Measurements from ENCODE around the gene HS6ST3. TPM values are rescaled to one million over a fixed set of nuclear protein-coding genes. Genes with fewer than 3 reads are reported as not detected.

Gene HS6ST3
- total and polyA plus RNA-seq, 2 donors (not counting 3 experiments of a cell fraction or from before 2014, with no cell fraction given), result 0.03 to 0.15 TPM

DNA sequence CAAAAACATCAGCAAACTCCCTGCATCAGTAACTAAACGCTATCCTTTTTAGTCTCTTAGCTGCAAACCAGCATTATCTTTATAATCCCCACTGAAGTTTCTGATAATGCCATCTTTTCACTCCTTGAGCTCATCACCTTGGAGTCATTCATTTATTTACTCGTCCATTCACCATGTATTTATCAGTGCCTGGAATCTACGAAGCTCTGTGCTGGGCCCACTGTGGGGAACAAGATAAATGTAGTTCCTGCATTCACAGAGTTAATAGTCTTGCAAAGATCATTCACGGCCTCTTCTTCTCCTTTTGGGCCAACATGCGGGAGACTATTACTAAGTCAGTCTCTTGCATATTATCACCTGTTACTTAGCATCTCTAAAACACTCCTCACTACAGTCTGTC is 89.4 kb downstream of the HS6ST3 start:
- Histone ChIP-seq H3K27me3 (ENCODE audit: control insufficient read depth in 2 of 2, insufficient read depth in 2 of 2, low read length in 2 of 2) (no peaks in the 10 kb centered on the region), H4K20me1 (replicated peaks; ENCODE audit: control insufficient read depth, extremely low read depth, insufficient read depth, low read length) (no peaks in the 10 kb centered on the region)
- FAIRE-seq, result no peak

DNA sequence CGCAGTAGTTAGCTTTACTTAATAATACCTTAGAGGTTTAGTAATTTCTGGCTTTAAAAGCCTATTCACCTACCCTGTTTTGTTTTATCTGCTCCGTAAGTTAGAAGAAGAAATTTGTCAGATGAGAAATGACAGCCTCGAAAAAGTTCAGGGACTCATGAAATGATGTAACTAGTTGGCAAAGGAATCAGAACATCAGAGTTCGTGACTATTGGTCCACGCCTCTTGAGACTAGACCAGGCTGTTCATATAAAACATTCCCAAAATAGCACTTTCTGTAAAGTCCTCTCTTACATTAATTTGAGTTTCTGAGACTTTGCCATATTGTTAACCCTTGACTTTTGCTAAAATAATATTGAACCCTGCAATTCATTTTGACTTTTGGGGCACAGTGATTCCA is 92.0 kb downstream of the HS6ST3 start:
- Histone ChIP-seq H3K79me2 (ENCODE audit: control insufficient read depth, insufficient read depth, low read length) (no peaks in the 10 kb centered on the region), H3K4me1 (ENCODE audit: control insufficient read depth, extremely low read depth, insufficient read depth, low read length) (no peaks in the 10 kb centered on the region), H3K4me3 (replicated peaks in 1 of 3; ENCODE audit: insufficient read depth in 1 of 3, low read depth in 1 of 3, low read length in 3 of 3) (no peak overlapping the region), H3K27ac (ENCODE audit: insufficient read depth, low read depth, low read length) (no peak overlapping the region), H4K20me1 (replicated peaks; ENCODE audit: control insufficient read depth, extremely low read depth, insufficient read depth, low read length) (no peaks in the 10 kb centered on the region), H3K9me1 (replicated peaks; ENCODE audit: control insufficient read depth, extremely low read depth, insufficient read depth, low read length) (no peaks in the 10 kb centered on the region), H3K27me3 (ENCODE audit: control insufficient read depth in 2 of 2, insufficient read depth in 2 of 2, low read length in 2 of 2) (no peaks in the 10 kb centered on the region), H3K4me2 (ENCODE audit: insufficient read depth, low read length) (no peak overlapping the region), H3K9ac (replicated peaks; ENCODE audit: extremely low read depth, insufficient read depth, low read length) (no peak overlapping the region), H3K36me3 (ENCODE audit: control insufficient read depth in 2 of 2, extremely low read depth in 1 of 2, insufficient read depth in 2 of 2, low read length in 2 of 2) (no peaks in the 10 kb centered on the region), H3K9me3 (replicated peaks; ENCODE audit: control insufficient read depth, insufficient read depth, low read length) (no peaks in the 10 kb centered on the region), H2AFZ (ENCODE audit: low read depth, low read length) (no peak overlapping the region)
- DNase-seq (ENCODE audit: low read depth, low spot score) (no peak), FAIRE-seq (no peak)
- ChIA-PET CTCF (interaction anchor here (1.4 kb wide), 1 partner anchor 47 kb away, joined by 3 read pairs; no protein-coding TSS in a partner anchor), POLR2A (no interaction called here)
- dilution Hi-C loops (cut with MboI; ENCODE audit: extremely low pct_ligation_motif_present, low sequenced_read_pairs) (no loop called here), intact Hi-C loops (cut with micrococcal nuclease) (no loop called here)
- no TSS peak for BruUV-seq (replicated peaks)
- TF ChIP-seq JUN (IDR thresholded peaks at IDR 0.05; ENCODE audit: borderline replicate concordance, insufficient read depth, insufficient read length, low read depth) (no peak), EZH2 (IDR thresholded peaks at IDR 0.05; ENCODE audit: borderline replicate concordance, low read depth, low read length, severe bottlenecking) (no peak), POLR2A (IDR thresholded peaks at IDR 0.05; ENCODE audit: low read depth, low read length) (no peak), GATA2 (IDR thresholded peaks at IDR 0.05; ENCODE audit: insufficient read depth, insufficient read length, low read depth, low read length) (no peak), MYC (IDR thresholded peaks at IDR 0.05; ENCODE audit: low read depth, low read length) (no peak)
- TF ChIP-seq, protein P1, sequence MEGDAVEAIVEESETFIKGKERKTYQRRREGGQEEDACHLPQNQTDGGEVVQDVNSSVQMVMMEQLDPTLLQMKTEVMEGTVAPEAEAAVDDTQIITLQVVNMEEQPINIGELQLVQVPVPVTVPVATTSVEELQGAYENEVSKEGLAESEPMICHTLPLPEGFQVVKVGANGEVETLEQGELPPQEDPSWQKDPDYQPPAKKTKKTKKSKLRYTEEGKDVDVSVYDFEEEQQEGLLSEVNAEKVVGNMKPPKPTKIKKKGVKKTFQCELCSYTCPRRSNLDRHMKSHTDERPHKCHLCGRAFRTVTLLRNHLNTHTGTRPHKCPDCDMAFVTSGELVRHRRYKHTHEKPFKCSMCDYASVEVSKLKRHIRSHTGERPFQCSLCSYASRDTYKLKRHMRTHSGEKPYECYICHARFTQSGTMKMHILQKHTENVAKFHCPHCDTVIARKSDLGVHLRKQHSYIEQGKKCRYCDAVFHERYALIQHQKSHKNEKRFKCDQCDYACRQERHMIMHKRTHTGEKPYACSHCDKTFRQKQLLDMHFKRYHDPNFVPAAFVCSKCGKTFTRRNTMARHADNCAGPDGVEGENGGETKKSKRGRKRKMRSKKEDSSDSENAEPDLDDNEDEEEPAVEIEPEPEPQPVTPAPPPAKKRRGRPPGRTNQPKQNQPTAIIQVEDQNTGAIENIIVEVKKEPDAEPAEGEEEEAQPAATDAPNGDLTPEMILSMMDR (IDR thresholded peaks at IDR 0.05; ENCODE audit: extremely low read depth in 1 of 2, insufficient read depth in 1 of 2, low read depth in 1 of 2, low read length in 2 of 2), result no peak
- TF ChIP-seq, protein P2, sequence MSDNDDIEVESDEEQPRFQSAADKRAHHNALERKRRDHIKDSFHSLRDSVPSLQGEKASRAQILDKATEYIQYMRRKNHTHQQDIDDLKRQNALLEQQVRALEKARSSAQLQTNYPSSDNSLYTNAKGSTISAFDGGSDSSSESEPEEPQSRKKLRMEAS (IDR thresholded peaks at IDR 0.05; ENCODE audit: insufficient read depth, insufficient read length), result no peak

More for the DNA sequence above, 89.4 kb downstream of the HS6ST3 start:
- H3K4me1 ChIP-seq (ENCODE audit: control insufficient read depth, extremely low read depth, insufficient read depth, low read length), result no peaks in the 10 kb centered on the region
- no peak overlapping the region for H2AFZ ChIP-seq (ENCODE audit: low read depth, low read length)
- H3K36me3 ChIP-seq (ENCODE audit: control insufficient read depth in 2 of 2, extremely low read depth in 1 of 2, insufficient read depth in 2 of 2, low read length in 2 of 2), result no peaks in the 10 kb centered on the region
- no peak overlapping the region for H3K9ac ChIP-seq (replicated peaks; ENCODE audit: extremely low read depth, insufficient read depth, low read length)
- CTCF ChIA-PET, result no interaction called here
- POLR2A ChIA-PET, result no interaction called here
- BruUV-seq (replicated peaks), result no TSS peak
- no peaks in the 10 kb centered on the region for H3K79me2 ChIP-seq (ENCODE audit: control insufficient read depth, insufficient read depth, low read length)
- TF ChIP-seq, protein P1 (IDR thresholded peaks at IDR 0.05; ENCODE audit: extremely low read depth in 1 of 2, insufficient read depth in 1 of 2, low read depth in 1 of 2, low read length in 2 of 2), result no peak
- dilution Hi-C loops (cut with MboI; ENCODE audit: extremely low pct_ligation_motif_present, low sequenced_read_pairs) (no loop called here), intact Hi-C loops (cut with micrococcal nuclease) (no loop called here)
- H3K9me1 ChIP-seq (replicated peaks; ENCODE audit: control insufficient read depth, extremely low read depth, insufficient read depth, low read length), result no peaks in the 10 kb centered on the region
- H3K4me3 ChIP-seq (replicated peaks in 1 of 3; ENCODE audit: insufficient read depth in 1 of 3, low read depth in 1 of 3, low read length in 3 of 3), result no peak overlapping the region
- DNase-seq (ENCODE audit: low read depth, low spot score), result no peak
- no peaks in the 10 kb centered on the region for H3K9me3 ChIP-seq (replicated peaks; ENCODE audit: control insufficient read depth, insufficient read depth, low read length)
- no peak overlapping the region for H3K27ac ChIP-seq (ENCODE audit: insufficient read depth, low read depth, low read length)
- no peak overlapping the region for H3K4me2 ChIP-seq (ENCODE audit: insufficient read depth, low read length)

Data from endothelial cell of umbilical vein (primary cell).